ENCODE results near the gene RAB3GAP2. TPM values are rescaled to one million over a fixed set of nuclear protein-coding genes. Genes with fewer than 3 reads are reported as not detected.
"Not testable (repeated sequence)": the region's sequence is repeated elsewhere in the genome, so short reads cannot be mapped to it uniquely, and the experiment has no call there.

The RAB3GAP2 gene
- total RNA-seq, 2 donors from 2014 or later = 30.7 to 33.1 TPM

- DNase-seq; ATAC-seq; intact Hi-C loops (cut with DNase I, micrococcal nuclease): not testable (repeated sequence)
Observed at GRCh38 chr1:220245900-220246299, 26.4 kb downstream of the RAB3GAP2 start.

DNA sequence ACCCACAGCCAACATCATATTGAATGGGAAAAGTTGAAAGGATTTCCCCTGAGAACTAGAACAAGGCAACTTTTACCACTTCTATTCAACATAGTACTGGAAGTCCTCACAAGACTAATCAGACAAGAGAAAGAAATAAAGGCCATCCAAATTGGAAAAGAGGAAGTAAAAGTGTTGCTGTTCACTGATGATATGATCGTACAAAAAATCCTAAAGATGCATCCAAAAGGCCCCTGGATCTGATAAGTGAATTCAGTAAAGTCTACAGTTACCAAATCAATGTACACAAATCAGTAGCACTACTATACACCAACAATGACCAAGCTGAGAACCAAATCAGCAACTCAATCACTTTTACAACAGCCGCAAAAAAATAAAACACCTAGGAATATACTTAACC lies 28.3 kb downstream of the RAB3GAP2 start:
- ATAC-seq = no peak
- DNase-seq = no peak
- intact Hi-C loops (cut with DNase I, micrococcal nuclease) = no loop called here

- DNase-seq = no peak
Observed at GRCh38 chr1:220241072-220241663, 31.1 kb downstream of the RAB3GAP2 start.

GRCh38 chr1:220239966-220240365 lies 32.3 kb downstream of the RAB3GAP2 start:
- intact Hi-C loops (cut with DNase I, micrococcal nuclease) = no loop called here
- ATAC-seq = no peak
- no peak for DNase-seq

More at GRCh38 chr1:220241072-220241663, 31.1 kb downstream of the RAB3GAP2 start:
- intact Hi-C loops (cut with DNase I, micrococcal nuclease) = no loop called here
- no peak for ATAC-seq

DNA sequence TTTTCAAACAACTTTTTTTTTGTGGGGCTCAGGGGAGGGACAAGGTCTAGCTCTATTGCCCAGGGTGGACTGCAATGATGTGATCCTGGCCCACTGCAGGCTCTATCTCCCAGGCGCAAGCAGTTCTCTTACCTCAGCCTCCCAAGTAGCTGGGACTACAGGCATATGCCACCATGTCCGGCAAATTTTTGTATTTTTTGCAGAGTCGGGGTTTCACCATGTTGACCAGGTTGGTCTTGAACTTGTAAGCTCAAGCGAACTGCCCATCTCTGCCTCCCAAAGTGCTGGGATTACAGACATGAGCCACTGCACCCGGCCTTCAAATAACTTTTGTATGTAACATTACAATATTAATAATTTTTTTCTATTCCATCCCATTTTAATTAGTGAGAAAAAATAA lies 33.0 kb downstream of the RAB3GAP2 start:
- ATAC-seq = no peak
- intact Hi-C loops (cut with DNase I, micrococcal nuclease) = no loop called here
- DNase-seq = no peak

- ATAC-seq; intact Hi-C loops (cut with DNase I, micrococcal nuclease); DNase-seq: not testable (repeated sequence)
Observed at GRCh38 chr1:220236278-220236677, 36.0 kb downstream of the RAB3GAP2 start.

GRCh38 chr1:220235462-220235861 lies 36.8 kb downstream of the RAB3GAP2 start:
- DNase-seq (no peak), ATAC-seq (peak; percentile 86)
- intact Hi-C loops (cut with DNase I, micrococcal nuclease) = no loop called here

DNA sequence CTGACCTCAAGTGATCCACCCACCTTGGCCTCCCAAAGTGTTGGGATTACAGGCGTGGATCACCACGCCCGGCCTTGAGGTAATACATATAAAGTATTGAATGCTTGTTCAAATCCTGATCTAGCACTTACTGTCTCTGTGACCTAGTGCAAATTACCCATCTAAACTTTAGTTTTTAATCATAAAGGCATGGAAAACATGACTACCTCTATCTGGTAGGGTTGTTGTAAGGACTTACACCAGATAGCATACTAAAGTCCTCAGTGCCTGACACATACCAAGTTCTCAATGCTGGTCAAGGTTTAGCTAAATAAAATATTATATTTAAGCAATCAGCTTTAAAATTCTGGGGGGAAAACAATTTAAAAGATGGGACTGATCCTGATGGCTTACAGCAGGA lies 38.3 kb downstream of the RAB3GAP2 start:
- ATAC-seq (no peak), DNase-seq (no peak)
- intact Hi-C loops (cut with DNase I, micrococcal nuclease) = no loop called here

DNA sequence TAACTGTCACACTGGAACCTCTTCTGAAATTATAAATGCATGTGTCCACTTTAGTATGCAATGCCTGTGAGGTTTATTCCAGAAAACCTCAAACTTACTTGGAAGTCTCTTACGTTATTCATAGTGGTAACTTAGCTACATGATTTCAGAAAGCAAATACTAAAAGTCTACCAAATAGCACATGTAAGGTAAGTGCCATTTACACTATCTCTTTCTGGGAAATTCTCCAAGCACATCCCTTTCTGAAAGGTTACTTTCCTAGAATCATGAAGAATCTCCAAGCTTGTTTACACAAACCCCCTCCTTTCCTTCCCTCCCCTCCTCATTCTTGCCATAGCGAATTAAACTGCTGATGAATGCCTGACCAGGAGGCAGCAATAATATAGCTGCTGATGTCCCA lies 42.5 kb downstream of the RAB3GAP2 start:
- ATAC-seq (no peak), DNase-seq (no peak)
- intact Hi-C loops (cut with DNase I, micrococcal nuclease) = no loop called here

DNA sequence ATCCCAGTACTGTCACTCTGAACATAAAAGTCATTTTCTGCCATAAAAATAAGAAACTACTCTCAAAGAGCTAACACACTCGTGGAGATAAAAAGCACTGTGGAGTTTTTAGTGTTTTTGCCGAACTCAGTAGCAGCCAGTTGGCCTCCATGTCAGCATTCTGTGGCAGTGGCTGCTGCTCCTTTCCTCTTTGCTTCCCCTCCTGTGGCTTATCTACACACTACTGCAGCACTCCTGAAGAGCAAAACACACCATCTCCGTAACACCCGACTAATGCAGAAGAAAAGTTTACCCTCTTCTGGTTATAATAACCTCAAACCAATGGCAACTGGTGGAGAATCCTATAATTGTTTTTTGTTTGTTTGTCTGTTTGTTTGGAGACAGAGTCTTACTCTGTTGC lies 44.9 kb downstream of the RAB3GAP2 start:
- ATAC-seq (no peak), DNase-seq (no peak)
- intact Hi-C loops (cut with DNase I, micrococcal nuclease) = no loop called here

GRCh38 chr1:220226752-220227151 lies 45.5 kb downstream of the RAB3GAP2 start:
- intact Hi-C loops (cut with DNase I, micrococcal nuclease) = no loop called here
- ATAC-seq = no peak
- no peak for DNase-seq

GRCh38 chr1:220225957-220226356 lies 46.3 kb downstream of the RAB3GAP2 start:
- intact Hi-C loops (cut with DNase I, micrococcal nuclease) = no loop called here
- DNase-seq = no peak
- ATAC-seq = no peak

DNA sequence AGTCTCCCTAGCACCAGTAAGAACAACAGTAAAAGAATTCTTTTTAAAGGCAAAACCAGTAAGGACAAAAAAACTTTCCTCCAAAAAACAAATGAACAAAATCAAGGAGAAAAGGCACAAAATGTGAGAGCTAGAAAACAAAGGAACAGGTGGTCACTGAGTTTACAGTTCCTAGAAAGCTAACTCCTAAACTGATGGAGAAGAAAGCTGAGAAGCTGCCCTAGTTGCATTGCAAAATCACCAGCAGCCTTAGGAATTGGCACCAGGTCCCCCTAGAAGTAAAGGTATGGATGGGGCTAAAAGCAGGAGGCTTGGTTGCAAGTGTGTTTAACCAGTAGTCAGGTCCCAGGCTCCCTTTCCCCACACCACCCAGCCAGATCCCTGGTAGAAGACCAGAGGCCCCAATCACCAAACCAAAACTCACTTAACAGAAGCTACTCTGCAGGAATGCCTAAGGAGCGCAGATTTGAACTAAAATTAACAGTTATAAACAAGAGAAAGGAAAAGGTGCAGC lies 47.6 kb downstream of the RAB3GAP2 start:
- ATAC-seq (no peak), DNase-seq (no peak)
- intact Hi-C loops (cut with DNase I, micrococcal nuclease) = no loop called here

DNA sequence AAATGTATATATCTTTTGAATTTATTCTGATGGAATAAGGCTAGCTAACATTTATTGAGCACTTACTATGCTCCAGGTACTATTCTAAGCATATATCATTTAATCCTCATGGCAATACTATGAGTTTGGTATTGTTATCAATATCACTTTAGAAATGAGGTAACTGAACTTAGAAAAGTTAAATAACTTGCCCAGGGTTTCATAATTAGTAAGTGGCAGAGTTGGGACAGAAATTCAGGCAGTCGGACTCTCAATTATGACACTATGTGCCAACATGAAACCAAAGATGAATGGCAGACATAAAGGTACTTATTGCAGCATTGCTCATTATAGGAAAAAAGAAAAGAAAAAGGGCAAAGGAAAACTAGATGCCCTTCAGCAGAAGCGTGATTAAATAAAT lies 48.2 kb downstream of the RAB3GAP2 start:
- DNase-seq (no peak), ATAC-seq (no peak)
- intact Hi-C loops (cut with DNase I, micrococcal nuclease) = no loop called here

- no peak for ATAC-seq
- no peak for DNase-seq
- intact Hi-C loops (cut with DNase I, micrococcal nuclease) = no loop called here
Observed at GRCh38 chr1:220222939-220223338, 49.3 kb downstream of the RAB3GAP2 start.

DNA sequence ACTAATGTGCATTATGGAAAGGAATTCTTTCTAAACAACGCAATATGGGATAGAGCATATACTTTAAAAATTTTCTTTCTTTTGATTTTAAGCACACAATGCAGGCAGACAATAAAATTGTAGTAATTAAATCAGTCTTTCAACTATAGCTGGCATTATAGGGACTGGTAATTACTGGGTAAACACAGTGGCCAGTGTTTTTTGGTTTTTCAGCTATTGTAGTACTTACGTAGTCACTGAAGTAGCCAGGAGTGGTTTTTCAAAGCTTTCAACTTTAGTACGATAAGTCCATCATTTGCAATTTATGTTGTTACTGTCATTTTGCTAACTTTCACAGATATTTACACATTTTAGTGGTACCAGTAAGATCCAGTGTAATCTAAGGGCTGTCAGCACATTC lies 50.6 kb downstream of the RAB3GAP2 start:
- ATAC-seq (no peak), DNase-seq (no peak)
- intact Hi-C loops (cut with DNase I, micrococcal nuclease) = no loop called here

- intact Hi-C loops (cut with DNase I, micrococcal nuclease) = no loop called here
- no peak for ATAC-seq
- DNase-seq = no peak
Observed at GRCh38 chr1:220221269-220221668, 51.0 kb downstream of the RAB3GAP2 start.

DNA sequence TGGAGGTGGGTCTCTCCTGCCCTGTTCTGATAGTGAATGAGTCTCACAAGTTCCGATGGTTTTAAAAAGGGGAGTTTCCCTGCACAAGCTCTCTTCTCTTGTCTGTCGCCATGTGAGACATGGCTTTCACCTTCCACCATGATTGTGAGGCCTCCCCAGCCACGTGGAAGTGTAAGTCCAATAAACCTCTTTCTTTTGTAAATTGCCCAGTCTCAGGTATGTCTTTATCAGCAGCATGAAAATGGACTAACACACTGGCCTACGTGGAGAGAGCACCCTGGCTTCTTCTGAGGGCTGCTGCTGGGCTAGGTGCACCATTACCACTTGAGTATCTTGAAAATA lies 51.6 kb downstream of the RAB3GAP2 start:
- intact Hi-C loops (cut with DNase I, micrococcal nuclease); DNase-seq; ATAC-seq: not testable (repeated sequence)

DNA sequence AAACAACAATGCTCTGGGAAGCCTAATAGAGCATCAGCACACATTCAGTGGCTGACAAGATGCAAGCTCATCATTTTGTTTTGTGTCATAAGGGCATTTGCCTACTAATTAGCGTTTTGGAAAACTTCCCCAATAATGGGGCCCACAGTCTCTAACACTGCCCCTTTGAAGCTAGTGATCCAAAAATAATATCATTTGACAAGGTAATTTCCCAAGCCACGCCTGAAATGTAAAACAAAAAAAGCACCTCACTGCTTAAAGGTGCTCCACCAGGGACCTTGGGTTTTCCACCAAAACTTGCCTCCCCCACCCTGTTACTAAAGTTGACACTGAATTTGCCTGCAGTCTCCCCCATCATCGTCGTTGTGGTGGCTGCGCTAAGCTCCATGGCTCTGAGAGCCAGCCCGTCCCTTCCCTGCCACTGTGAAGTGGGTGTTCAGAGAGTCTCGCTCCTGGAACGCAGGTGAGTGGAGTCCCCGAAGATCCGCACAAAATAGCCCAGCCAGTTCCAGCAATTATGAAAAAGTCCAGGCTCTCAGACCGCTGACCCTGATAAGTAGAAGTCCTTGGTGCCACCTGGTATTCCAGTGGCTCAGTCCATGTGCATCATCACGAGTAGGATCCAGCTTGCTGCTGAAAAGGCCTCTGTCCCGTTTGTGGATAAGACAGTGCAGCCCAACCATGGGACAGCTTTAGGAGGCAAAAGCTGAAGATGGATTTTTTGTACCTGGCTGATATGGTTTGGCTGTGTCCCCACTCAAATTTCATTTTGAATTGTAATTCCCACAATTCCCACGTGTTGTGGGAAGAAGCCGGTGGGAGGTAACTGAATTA lies 52.2 kb downstream of the RAB3GAP2 start:
- intact Hi-C loops (cut with DNase I, micrococcal nuclease) = no loop called here
- ATAC-seq = no peak
- no peak for DNase-seq

DNA sequence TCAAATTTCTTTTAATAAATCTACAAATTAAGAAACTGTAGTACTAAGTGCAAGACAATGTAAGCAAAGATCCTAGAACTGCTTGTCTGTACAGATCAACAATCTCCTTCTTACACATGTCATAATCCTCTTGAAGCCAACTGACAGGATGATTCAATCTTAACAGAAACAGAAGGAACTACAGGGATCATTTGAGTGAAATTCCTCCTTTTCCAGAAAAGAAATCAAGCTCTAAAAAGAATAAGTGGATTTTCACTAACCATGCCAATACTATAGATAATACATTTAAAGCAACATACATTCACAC lies 53.2 kb downstream of the RAB3GAP2 start:
- intact Hi-C loops (cut with DNase I, micrococcal nuclease) = no loop called here
- DNase-seq (no peak), ATAC-seq (no peak)

Measured in left colon (tissue), 2 donors.